Fibroblast of gingiva (primary cell): Measurements from ENCODE around the gene SERTAD1.

Experiments
- DNase-seq: peaks from one replicate; pipeline ENCODE4 v3.0.0-alpha.2; 2011; ENCODE audit warnings: low read depth

The SERTAD1 gene, protein sequence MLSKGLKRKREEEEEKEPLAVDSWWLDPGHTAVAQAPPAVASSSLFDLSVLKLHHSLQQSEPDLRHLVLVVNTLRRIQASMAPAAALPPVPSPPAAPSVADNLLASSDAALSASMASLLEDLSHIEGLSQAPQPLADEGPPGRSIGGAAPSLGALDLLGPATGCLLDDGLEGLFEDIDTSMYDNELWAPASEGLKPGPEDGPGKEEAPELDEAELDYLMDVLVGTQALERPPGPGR

DNA sequence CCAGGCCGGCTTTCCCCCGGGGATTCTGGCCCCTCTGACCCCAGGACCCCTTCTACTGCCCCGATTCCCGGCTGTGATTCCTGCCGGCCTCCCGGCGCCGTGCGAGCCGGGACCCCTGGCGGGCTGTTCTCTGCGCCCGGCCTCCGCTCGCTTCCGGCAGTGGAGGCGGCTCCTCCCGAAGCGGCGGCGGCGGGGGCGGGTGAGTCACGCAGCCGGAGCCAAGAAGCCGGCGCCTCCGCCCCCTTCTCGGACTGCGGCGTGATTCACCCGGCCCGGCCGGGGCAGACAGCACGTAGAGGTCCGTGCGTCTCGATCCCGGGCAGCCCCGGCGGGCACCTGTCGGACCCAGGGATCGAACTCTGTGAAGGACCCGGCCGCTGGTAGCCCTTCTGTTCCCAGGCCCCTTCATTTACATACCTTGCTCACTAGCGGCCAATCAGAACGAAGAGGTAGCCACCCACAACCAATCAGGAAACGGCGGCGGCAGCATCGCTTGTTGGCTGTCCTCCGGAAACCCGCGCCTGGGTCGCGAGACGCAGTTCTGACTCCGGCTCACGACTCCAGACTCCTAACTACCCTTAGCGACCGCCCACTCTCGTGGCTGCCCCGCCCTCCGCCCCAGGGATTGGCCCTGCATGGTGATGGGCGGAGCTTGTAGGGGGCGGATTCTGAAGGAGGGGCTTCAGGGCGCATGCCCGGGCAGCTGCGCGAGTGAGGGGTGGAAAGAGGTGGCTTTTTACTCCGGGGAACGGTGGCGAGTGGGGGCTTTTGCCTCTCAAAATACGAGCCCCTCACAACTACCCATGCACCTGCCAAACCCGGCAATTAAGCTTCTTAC, at the start of gene SERTAD1:
SERTAD1 (minus strand) TSS at position 543 of the 838 bp plus-strand sequence. CDS start 2,446 bp downstream, outside the sequence.
- DNase-seq = peak; percentile 99

DNA sequence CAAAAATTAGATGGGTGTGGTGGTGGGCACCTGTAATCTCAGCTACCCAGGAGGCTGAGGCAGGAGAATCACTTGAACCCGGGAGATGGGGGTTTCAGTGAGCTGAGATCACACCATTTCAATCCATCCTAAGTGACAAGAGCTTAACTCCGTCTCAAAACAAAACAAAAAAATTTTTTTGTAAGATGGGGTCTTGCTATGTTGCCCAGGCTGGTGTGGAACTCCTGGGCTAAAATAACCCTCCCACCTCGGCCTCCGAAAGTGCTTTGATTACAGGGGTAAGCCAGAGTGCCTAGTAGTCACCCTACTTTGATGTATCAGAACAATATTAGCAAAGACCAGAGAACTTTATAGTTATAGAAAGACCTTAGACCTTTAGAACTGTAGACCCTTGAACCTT, 48.9 kb upstream of the SERTAD1 start:
- no peak for DNase-seq

DNA sequence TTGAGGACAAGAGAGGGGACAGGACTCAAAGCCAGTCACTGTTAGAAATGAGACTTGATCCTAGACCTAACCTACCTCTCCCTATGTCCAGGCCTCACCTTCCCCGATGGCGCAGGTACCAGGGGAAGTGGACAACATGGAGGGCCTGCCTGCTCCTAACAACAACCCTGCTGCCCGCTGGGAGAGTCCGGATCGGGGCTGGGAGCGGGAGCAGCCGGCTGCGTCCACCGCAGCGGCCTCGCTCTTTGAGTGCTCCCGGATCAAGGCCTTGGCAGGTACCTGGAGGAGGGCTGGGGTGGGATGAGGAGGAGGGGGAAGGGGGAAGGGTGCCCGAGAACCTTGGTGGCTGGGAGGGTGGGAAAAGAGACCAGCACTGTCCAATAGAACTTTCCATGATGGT, 46.7 kb upstream of the SERTAD1 start:
- DNase-seq = no peak

DNA sequence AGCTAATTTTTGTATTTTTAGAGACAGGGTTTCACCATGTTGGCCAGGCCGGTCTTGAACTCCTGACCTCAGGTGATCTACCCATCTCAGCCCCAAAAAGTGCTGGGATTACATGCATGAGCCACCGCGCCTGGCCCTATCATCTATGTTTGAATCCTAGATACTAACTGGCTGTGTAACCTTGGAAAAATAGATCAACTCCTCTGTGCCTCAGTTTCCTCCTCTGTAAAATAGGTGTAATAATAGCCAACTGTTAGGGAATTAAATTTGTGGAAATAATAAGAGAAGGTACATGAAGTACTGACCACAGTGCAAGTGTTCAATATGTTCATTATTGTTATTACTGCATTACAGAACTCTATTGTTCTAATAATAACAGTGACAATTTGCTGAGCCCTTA, 45.3 kb upstream of the SERTAD1 start:
- DNase-seq = no peak

DNA sequence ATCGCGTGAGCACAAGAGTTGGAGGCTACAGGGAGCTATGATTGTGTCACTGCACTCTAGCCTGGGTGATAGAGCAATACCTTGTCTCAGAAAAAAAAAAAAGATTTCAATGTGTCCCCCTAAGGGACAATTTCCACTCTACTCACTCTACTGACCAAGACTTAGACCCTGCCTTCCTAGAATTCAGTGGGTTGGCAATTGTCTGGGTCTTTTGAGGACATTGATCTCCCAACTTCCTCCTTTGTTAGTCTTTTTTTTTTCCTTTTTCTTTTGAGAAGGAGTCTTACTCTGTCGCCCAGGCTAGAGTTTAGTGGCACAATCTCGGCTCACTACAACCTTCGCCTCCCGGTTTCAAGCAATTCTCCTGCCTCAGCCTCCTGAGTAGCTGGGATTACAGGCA, 43.2 kb upstream of the SERTAD1 start:
- no peak for DNase-seq

DNA sequence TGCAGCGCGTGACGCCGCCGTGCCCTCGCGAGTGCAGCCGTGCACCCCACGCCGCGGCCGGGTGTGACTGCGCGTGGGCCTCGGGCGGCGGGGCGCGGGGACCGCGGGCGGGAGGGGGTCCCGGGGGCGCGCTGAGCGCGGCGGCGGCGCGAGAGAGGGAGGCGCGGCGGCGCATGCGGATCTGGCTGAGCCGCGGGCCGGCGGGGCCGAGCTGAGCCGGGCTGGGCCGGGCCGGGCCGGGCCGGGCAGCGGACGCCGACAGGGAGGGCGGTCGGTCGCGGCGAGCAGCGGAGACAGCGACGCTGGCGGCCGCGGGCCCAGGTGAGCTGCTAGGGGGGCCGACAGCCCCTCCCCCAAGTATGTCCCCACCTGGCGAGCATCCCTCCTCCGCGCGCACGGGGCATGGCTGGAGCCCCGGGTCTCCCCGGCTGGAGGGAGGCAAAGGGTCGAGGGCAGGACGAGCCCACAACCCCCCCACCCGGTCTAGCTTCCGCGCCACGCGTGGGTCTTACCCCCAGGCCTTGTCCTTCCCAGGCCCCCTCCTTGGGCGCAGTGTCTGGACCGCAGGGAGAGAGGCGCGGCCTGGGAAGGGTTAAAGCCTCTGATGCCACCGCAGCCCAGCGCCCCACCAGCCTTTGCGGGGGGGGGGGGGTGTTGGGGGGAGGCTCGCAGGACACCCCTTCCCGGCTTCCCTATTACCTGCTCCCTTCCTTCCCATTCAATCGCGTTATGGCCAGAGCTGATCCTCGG, 41.4 kb upstream of the SERTAD1 start, which contains the start of gene SPTBN4:
SPTBN4 (plus strand) TSS at position 17 of the 750 bp plus-strand sequence. CDS start 5,621 bp downstream, outside the sequence.
- DNase-seq = no peak

DNA sequence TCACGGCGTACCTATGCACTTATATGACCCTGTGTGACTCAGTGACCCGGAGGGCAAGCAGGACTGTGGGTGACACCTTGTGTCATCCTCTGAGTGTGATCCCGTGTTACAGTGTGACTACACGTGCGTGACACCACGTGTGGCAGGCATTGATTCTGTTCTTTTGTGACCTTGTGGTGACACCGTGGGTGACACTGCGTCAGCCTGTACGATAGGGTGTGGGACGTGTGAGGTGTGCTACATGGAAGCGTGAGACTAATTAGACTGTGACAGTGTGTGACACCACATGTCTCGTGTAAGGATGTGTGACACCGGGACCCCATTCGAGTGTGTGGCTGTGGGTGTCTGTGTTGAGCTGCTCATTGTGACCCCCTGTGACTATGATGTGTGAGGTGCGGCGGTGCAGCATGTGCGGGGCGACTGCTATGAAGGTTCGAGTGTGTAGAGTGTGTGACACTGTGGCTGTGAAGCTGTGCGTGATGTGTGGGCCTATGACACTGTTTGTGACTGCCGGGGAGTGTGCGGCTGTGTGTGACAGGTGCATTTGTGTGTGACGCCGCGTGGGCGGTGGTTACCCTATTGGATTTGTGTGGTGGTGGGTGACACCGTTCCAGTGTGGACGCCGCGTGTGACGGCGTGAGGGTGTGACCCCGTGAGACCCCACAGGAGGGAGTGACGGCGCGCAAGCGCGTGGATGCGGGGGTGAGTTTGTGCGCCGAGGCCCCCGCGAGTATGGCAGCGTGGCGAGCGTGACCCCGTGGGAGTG, 40.6 kb upstream of the SERTAD1 start:
- no peak for DNase-seq

DNA sequence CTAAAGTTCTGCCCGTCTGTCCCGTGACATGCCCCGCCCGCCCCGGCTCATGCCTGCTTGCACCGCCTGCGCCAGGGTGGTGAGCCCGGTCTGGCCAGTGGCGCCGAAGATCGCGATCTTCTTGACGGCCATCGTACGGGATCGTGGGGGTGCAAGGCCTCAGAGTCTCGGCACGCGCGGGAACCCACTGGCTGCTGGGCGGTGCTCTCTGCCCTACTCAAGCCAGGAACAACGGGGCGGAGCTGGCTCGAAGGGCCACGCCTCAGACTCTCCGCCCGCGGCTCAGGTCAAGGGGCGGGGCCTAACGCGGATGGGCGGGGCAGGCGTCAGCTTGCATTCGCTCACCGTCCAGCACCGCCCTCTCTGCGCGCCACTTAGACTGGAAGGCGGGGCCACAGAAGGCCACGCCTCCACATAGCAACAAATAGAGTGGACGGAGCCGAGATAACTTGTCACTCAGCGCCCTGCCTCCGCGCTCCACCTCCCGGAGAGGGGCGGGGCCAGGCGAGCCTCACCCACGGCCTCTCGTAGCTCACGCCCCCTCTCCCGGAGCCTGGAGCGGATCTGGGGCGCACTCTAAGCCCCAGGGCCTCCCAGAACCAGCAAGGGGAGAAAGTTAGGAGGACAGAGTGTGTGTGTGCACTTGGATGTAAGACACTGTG, 39.9 kb upstream of the SERTAD1 start, which contains the start of gene BLVRB:
BLVRB (minus strand) TSS at position 189 of the 662 bp plus-strand sequence; CDS start at position 132, 57 bp downstream.
- DNase-seq = peak; percentile 99

DNA sequence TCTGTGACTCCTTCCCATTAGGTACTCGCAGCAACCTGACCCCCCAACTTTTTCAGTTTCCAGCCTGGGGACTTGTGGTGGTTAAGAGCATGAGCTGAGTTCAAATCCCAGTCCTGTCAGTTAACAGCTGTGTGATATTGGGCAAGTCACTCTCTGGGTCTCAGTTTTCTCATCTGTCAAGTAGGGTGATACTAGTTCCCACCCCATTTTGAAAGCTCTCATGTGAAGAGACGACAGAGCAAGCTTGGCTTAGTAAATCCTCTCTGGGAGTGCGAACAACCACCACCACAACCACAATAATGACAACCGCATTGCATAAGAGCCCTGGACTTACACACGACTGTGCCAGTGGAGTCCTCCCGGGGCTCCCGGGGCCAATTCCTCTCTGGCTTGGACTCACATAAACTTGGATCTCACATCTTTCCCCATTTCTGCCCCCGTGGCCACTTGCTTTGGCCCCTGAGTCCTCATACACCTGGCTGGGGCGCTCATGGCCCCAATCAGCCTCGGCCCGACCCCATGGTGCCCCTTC, 39.3 kb upstream of the SERTAD1 start:
- peak; percentile 89 for DNase-seq

DNA sequence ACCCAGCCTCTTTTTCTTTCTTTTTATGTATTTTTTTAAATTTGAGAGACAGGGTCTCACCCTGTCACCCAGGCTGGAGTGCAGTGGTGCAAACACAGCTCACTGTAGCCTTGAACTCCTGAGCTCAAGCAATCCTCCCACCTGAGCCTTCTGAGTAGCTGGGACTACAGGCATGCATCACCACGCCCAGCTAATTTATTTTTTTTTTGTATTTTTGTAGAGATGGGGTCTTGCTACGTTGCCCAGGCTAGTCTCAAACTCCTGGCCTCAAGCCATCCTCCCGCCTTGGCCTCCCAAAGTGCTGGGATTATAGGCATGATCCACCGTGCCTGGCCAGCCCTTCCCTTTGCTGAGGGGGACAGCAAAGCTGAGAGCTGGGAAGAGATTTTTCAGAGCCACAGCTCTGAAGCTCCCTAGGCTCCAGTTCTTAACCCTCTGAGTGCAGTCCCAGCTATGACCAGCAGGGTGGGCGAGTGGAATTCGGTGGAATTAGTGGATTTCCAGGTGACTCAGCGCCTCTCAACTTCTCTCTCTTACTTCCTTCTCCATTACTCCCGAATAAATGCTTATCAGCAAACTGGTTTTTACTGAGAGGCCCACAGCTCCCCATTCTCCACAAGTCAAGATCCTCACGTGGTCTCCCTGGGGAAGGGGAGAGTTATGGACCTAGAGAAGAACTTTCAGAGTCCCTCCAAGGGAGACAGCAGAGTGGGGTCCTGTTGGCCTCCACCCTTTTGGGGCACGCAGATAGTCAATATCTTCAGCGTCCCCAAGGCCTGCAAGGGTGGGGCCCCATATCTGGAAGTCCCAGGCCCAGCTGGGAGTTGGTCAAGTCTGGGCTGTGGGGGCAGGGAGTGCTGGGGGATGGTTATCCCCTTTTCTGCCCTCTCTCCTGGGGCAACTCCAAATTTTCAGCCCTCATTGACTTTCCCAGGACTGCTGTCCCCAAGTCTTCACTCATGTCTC, 38.5 kb upstream of the SERTAD1 start:
- DNase-seq = peak; percentile 82

DNA sequence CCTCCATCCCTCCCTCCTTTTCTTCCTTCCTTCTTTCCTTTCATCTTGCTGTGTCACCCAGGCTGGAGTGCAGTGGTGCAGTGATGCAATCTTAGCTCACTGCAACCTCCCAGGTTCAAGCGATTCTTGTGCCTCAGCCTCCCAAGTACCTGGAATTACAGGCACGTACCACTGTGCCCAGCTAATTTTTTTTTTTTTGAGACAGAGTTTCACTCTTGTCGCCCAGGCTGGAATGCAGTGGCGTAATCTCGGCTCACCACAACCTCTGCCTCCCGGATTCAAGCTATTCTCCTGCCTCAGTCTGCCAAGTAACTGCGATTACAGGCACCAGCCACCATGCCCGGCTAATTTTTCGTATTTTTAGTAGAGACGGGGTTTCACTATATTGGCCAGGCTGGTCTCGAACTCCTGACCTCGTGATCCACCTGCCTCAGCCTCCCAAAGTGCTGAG, 37.8 kb upstream of the SERTAD1 start:
- peak; percentile 66 for DNase-seq

DNA sequence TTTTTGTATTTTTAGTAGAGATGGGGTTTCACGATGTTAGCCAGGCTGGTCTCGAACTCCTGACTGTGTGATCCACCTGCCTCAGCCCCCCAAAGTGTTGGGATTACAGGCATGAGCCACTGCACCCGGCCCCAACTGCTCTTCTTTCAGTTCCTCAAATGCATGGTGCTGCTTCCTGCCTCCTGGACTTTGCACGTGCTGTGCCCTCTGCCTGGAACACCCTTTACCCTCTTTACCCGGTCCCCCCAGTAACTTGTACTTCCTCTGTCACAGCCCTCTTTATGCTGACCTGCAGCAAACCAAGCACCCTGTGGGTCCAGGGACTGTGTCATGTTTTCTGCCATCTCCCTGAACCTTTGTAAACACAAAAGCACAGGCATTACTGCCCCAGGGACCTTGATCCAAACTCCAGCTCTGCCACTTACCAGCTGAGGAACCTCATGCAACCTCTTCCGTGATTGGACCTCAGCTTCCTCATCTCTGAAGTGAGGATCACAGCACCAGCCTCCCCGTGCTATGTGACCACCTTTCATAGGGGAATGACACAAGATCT, 36.0 kb upstream of the SERTAD1 start:
- no peak for DNase-seq

DNA sequence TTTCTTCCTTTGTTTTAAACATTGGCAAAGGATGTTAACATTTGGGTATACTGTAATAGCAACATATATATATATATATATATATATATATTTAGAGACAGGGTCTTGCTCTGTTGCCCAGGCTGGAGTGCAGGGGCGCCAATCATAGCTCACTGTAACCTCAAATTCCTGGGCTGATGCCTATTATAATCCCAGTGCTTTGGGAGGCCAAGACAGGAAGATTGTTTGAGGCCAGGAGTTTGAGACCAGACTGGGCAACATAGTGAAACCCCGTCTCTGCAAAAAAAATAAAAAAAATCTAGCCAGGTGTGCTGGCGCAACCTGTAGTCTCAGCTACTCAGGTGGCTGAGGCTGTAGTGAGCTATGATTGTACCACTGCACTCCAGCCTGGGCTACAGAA, 34.4 kb upstream of the SERTAD1 start:
- DNase-seq = no peak

DNA sequence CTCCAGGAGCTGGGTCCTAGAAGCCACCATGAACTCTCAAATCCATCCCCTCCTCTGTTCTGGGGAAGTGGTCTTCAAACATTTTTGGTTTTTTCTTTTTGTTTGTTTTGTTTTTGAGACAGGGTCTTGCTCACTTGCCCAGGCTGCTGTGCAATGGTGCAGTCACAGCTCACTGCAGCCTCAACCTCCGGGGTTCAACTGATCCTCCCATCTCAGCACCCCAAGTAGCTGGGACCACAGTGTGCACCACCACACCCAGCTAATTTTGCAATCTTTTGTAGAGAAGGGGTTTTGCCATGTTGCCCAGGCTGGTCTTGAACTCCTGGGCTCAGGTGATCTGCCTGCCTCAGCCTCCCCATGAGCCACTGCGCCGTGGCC, 32.8 kb upstream of the SERTAD1 start:
- DNase-seq = no peak

DNA sequence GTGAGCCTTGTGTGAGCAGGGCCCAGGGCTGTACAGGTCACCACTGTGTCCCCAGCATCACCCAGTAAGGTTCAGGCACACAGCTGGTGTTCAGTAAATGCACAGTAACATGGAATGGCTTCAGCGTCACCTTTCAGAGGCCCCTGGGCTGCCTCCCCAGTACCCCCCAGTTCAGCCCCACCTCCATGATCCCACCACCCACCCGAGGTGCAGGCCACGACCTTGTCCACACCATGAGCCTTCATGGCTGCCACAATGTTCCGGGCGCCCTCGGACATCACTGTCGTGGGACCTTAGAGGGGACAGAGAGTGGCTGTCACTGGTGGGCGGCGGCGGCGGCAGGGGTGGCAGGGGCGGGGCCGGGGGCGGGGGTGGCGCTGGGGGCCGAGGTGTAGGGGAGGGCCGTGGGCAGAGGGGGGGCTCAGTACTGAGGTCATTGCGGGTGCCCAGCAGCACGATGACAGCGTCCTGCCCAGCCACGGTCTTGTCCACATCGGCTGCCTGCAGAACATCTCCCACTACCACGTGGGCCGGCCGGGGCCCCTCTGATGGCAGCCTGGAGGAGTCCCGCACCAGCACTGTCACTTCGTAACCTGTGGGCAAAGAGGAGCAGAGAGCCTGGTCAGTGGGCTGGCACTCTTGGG, 32.3 kb upstream of the SERTAD1 start:
- DNase-seq = no peak

DNA sequence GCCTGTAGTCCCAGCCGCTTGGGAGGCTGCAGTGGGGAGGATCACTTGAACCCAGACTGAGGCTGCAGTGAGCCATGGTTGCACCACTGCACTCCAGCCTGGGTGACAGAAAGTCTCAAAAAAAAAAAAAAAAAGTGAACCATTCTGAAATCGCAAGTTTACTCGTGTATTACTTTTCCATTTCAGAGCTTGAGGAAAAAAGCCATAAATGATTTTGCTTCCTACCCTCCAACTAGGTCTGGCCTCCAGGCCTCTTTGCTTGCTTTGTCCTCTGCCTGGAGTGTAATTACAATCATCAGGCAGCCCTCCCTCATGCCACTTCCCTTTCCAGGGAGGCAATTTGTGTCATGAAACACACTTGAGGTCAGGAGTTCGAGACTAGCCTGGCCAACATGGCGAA, 31.3 kb upstream of the SERTAD1 start:
- DNase-seq = no peak

DNA sequence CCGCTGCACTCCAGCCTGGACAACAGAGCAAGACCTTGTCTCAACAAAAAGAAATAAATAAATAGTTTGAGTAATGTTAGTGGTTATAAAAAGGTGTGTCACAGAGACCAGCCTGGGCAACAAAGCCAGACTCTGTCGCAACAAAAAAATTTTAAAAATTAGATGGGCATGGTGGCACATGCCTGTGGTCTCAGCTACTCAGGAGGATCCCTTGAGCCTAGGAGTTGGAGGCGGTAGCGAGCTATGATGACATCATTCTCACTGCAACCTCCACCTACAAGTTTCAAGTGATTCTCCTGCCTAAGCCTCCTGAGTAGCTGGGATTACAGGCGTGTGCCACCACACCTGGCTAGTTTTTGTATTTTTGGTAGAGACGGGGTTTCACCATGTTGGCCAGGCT, 28.2 kb upstream of the SERTAD1 start:
- DNase-seq = peak; percentile 26

DNA sequence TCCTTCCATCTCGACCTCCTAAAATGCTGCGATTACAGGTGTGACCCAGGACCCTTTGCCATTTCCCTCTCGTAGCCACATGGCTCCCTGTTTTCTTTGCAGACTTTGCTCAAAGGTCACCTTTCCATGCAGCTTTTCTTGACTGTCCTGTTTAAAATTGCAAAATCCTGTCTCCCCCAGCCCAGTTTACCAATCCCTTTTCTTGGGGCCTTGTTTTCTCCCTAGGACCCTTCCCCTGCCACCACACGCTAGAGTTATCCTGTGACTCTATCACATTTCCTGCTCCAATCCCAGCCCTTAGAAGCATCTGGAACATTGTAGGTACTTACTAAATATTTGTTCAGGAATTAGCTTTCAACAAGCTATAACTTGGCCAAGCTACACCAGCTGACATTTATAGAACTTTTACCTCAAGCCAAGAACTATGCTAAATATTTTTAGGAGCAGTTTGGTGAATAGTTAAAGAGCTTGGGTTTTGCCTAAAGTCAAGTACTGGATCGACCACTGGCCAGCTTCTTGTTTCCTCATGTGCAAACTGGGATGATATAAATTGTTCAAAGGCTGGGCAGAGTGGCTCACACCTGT, 27.5 kb upstream of the SERTAD1 start:
- no peak for DNase-seq
